ENCODE data around the gene AP2S1. TPM values are rescaled to one million over a fixed set of nuclear protein-coding genes. Genes with fewer than 3 reads are reported as not detected.

The AP2S1 gene
- total RNA-seq, 1 experiment from 2014 or later, result 146 TPM

DNA sequence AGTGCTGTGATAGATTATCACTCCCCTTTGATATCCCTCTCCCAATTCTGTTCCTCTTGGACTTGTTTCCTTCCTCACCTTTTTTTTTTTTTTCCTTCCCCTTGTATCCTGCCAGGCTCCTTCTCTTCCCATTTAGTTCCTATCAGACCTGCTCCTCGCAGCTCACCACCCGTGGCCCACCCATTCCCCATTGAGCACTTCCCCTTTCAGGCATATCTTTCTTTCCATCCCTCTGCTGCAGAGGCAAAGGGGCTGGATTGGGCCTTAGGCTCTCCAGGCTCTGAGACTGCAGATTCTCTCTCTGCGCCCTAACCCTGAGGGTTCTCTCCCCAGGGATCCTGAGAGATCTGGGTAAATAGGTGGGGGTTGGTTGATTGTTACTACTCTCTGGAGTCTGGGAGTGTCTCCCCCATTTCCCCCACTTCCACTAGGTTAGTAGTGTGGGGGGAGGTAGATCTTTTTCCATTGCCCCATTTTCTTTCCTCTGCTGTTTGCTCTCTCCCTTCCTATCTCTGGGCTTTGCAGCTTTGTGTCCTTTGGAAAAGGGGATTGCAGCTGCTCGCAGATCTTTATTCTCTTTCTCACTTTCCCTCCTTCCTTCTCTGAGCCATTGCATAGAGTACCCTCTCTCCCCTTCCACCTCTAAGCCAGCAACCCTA is 12.5 kb upstream of the AP2S1 start:
- Histone ChIP-seq H3K27me3 (ENCODE audit: control insufficient read depth, insufficient read depth, low read length) (no peaks in the 10 kb centered on the region), H3K36me3 (ENCODE audit: control insufficient read depth, insufficient read depth, low read length) (peaks cover 3% of the 10 kb centered on the region; the same call in 1 of the 2 replicates), H3K4me3 (ENCODE audit: low read depth in 2 of 2, low read length in 2 of 2) (peak overlapping the region; percentile 73 to 89), H3K4me1 (ENCODE audit: control insufficient read depth, insufficient read depth, low read length) (peaks cover 49% of the 10 kb centered on the region), H3K9me3 (ENCODE audit: control insufficient read depth, insufficient read depth, low read depth, low read length) (no peaks in the 10 kb centered on the region), H3K27ac (ENCODE audit: low read length) (peak overlapping the region; percentile 94)
- TF ChIP-seq CTCF (IDR thresholded peaks at IDR 0.05) (no peak), REST (IDR thresholded peaks at IDR 0.05; ENCODE audit: insufficient read depth in 1 of 2, low read depth in 2 of 2, low read length in 1 of 2) (no peak), POLR2AphosphoS5 (IDR thresholded peaks at IDR 0.05; ENCODE audit: low read depth, low read length) (no peak), TCF7L2 (IDR thresholded peaks at IDR 0.05; ENCODE audit: low read depth, low read length) (no peak), SIN3A (IDR thresholded peaks at IDR 0.05; ENCODE audit: borderline replicate concordance, insufficient read depth, low read depth, low read length) (no peak)
- ChIA-PET POLR2A (interaction anchor here (0.6 kb wide), 1 partner anchor 287 kb away, joined by 3 read pairs; no protein-coding TSS in a partner anchor), CTCF (interaction anchor here (0.7 kb wide), 1 partner anchor 220 kb away, joined by 3 read pairs; no protein-coding TSS in a partner anchor)
- no peak for DNase-seq (ENCODE audit: low read depth, low spot score)
- ATAC-seq, result no peak
- intact Hi-C loops (cut with micrococcal nuclease; ENCODE audit: unreplicated experiment), result loop anchor here (10.0 kb wide), 1 partner anchor 62 kb away; no protein-coding TSS in a partner anchor
- BruUV-seq (replicated peaks), result no TSS peak
- in situ Hi-C loops (cut with HindIII; ENCODE audit: low pct_unique_long_range_greater_than_20kb, low sequenced_read_pairs), result no loop called here

DNA sequence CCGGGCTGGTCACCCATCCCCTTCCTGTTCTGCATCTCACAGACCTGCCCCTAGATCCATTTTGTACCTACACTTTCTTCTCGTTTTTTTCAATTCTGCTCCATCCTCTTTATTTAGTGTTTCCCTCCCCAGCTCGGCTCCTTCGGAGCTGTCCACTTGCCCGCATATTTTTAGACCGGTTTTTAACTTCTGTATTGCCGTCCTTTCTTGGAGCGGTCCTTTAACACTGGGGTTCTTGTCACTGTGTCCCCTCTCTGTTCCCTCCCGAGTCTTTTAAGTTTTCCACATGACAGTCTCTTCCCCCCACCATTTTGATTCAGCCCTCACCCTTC is 11.8 kb upstream of the AP2S1 start:
- ATAC-seq (no peak), DNase-seq (ENCODE audit: low read depth, low spot score) (no peak)
- H3K4me1 ChIP-seq (ENCODE audit: control insufficient read depth, insufficient read depth, low read length), result peaks cover 43% of the 10 kb centered on the region
- TF ChIP-seq REST (IDR thresholded peaks at IDR 0.05; ENCODE audit: insufficient read depth in 1 of 2, low read depth in 2 of 2, low read length in 1 of 2), result peak in 1 of 2 experiments; percentile 48; a peak in 2 of 4 replicates
- TF ChIP-seq SIN3A (IDR thresholded peaks at IDR 0.05; ENCODE audit: borderline replicate concordance, insufficient read depth, low read depth, low read length), result no peak
- H3K36me3 ChIP-seq (ENCODE audit: control insufficient read depth, insufficient read depth, low read length), result peaks cover 3% of the 10 kb centered on the region; the same call in 1 of the 2 replicates
- no peaks in the 10 kb centered on the region for H3K9me3 ChIP-seq (ENCODE audit: control insufficient read depth, insufficient read depth, low read depth, low read length)
- ChIA-PET CTCF (interaction anchor here (0.7 kb wide), 1 partner anchor 220 kb away, joined by 3 read pairs; no protein-coding TSS in a partner anchor), POLR2A (no interaction called here)
- peak overlapping the region; percentile 94 for H3K27ac ChIP-seq (ENCODE audit: low read length)
- intact Hi-C loops (cut with micrococcal nuclease; ENCODE audit: unreplicated experiment), result loop anchor here (10.0 kb wide), 1 partner anchor 62 kb away; no protein-coding TSS in a partner anchor
- no TSS peak for BruUV-seq (replicated peaks)
- peak overlapping the region; percentile 73 to 89 for H3K4me3 ChIP-seq (ENCODE audit: low read depth in 2 of 2, low read length in 2 of 2)
- in situ Hi-C loops (cut with HindIII; ENCODE audit: low pct_unique_long_range_greater_than_20kb, low sequenced_read_pairs), result no loop called here
- no peaks in the 10 kb centered on the region for H3K27me3 ChIP-seq (ENCODE audit: control insufficient read depth, insufficient read depth, low read length)

All from Panc1 (cell line).